KOPT-K1 (cell line): ENCODE data around the gene FSTL4.

ENCODE experiments used
- H3K27ac ChIP-seq: fragments of 200-600 bp; sonication (generic); 2 replicates; pipeline ENCODE4 v1.5.1; 2016; ENCODE audit warnings: antibody characterized with exemption, mild to moderate bottlenecking, low read depth, low read length; ENCODE audit not compliant: poor library complexity, severe bottlenecking
- H3K36me3 ChIP-seq: fragments of 200-600 bp; sonication (generic); 2 replicates; pipeline ENCODE4 v1.5.1; 2017; ENCODE audit warnings: antibody characterized with exemption, mild to moderate bottlenecking, low read length, moderate library complexity; ENCODE audit not compliant: insufficient read depth
- H3K9me3 ChIP-seq: fragments of 200-600 bp; sonication (generic); 2 replicates; pipeline ENCODE4 v1.5.1; 2017; ENCODE audit warnings: antibody characterized with exemption, low read length, mild to moderate bottlenecking; ENCODE audit not compliant: insufficient read depth, poor library complexity, severe bottlenecking

Gene FSTL4

DNA sequence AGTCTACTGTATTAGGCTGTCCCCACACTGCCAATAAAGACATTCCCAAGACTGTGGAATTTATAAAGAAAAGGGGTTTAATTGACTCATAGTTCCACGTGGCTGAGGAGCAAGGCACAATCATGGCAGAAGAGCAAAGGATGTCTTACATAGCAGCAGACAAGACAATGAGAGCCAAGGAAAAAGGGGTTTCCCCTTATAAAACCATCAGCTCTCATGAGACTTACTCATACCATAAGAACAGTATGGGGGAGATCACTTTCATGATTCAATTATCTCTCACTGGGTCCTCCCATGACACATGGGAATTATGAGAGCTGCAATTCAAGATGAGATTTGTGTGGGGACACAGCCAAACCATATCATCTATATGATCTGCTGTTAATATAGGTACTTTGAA lies 14.8 kb upstream of the FSTL4 start:
- Histone ChIP-seq H3K9me3 (no peaks in the 10 kb centered on the region), H3K27ac (no peak overlapping the region), H3K36me3 (no peaks in the 10 kb centered on the region)

DNA sequence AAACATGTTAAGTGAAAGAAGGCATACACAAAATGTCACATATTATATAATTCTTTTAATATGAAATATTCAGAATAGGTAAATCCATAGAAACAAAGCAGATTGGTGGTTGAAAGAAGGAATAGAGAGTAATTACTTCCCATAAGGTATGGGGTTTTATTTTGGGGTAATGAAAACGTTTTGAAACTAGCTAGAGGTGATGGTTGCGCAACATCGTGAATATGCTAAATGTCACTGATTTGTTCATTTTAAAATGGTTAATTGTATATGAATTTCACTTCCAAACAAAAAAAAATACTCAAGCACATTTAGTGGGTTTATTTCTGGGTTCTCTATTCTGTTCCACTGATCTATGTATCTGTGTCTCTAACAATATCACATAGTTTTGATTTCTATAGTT lies 12.0 kb upstream of the FSTL4 start:
- Histone ChIP-seq H3K36me3 (no peaks in the 10 kb centered on the region), H3K9me3 (no peaks in the 10 kb centered on the region), H3K27ac (no peak overlapping the region)

- H3K27ac ChIP-seq: no peak overlapping the region
- no peaks in the 10 kb centered on the region for H3K36me3 ChIP-seq
- H3K9me3 ChIP-seq: no peaks in the 10 kb centered on the region
Measured at GRCh38 chr5:133618141-133618540, 5.8 kb upstream of the FSTL4 start.

GRCh38 chr5:133613743-133614142 lies 1.4 kb upstream of the FSTL4 start:
- peaks cover 19% of the 10 kb centered on the region for H3K9me3 ChIP-seq
- no peaks in the 10 kb centered on the region for H3K36me3 ChIP-seq
- H3K27ac ChIP-seq: no peak overlapping the region

DNA sequence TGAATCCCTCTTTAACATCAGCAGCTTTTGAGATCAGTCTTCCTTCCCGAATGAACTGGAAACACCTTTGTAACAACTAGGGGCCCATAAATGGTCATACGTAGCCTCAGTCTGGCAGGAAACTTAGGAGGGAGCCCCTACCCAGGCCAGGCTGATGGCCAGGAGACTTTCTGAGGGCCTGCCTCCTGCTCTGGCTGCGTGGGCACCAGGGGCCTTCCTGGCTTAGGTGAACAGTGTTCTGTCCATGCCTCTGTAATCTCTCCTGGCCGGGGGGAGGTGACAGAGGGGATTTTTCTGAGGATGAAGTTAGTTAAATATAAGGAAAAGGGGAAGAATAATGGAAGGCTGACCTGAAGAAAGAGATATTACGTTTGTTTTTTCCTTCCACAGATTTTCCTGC lies 843 bp upstream of the FSTL4 start:
- Histone ChIP-seq H3K27ac (no peak overlapping the region), H3K9me3 (peaks cover 19% of the 10 kb centered on the region)

GRCh38 chr5:133611357-133612248 lies 738 bp downstream of the FSTL4 start:
- H3K27ac ChIP-seq: no peak overlapping the region
- no peaks in the 10 kb centered on the region for H3K36me3 ChIP-seq
- H3K9me3 ChIP-seq: peaks cover 19% of the 10 kb centered on the region

More for the DNA sequence above, 843 bp upstream of the FSTL4 start:
- no peaks in the 10 kb centered on the region for H3K36me3 ChIP-seq

DNA sequence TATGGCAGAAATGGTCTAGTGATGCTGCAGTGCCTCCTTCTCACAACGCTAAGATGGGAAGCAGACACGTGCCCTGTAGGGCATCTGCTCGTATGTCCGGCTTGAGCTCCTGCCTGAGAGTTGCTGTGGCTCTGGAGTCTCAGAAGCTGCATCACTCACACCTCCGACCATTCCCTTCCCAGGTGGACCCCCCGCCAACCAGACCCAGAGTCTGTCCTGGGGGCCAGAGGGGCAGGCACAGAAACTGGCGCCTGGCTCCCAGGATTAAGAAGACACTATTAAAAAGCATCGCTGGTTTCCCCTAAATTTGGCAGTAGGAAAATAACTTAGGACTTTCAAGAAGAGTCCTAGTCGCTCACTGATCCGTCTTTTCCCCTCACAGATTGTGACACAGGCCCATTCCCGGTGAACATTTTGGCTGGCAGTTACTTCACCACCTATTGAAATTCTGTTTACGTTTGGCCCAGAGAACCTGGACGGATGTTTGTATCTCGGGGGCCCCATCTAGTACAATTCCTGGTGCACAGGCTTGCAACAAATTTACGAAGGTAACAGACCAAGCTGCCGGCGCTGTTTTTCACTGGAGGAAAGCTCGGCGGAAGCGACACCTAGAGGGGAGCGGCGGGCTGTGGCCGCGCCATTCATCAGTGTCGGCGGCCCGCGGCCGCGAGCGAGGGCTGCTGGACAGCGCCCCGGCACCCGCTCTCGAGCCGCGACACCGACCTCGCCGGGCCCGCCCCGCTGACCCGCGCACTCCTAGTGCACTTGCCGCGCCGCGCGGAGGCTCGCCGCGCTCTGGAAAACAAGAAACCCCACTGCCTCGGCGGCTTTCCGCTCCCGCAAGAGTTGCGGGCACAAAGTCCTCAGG lies 1.6 kb downstream of the FSTL4 start:
- H3K9me3 ChIP-seq: peaks cover 19% of the 10 kb centered on the region
- H3K27ac ChIP-seq: no peak overlapping the region
- no peaks in the 10 kb centered on the region for H3K36me3 ChIP-seq

DNA sequence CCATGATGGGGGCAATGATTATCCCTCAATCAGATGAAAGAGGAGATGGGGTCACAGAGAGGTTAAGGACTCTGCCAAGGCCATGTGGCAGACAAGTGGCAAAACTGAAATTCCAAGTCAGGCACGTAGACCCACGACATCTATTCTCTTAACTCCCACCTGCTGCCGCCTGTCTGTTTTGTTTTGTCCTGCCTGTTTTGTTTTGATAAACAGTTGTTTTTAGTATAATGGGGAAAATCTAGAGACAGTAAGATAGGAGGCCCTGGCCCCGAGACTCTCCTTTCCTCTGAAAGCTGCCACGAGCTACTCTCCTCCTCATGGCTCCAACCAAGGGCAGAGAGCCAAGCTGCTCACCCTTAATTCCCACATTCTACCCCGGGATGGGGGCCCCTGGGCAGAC lies 4.9 kb downstream of the FSTL4 start:
- Histone ChIP-seq H3K9me3 (peaks cover 19% of the 10 kb centered on the region), H3K27ac (no peak overlapping the region), H3K36me3 (no peaks in the 10 kb centered on the region)

GRCh38 chr5:133606835-133607234 lies 5.5 kb downstream of the FSTL4 start:
- no peak overlapping the region for H3K27ac ChIP-seq
- peaks cover 15% of the 10 kb centered on the region for H3K9me3 ChIP-seq
- no peaks in the 10 kb centered on the region for H3K36me3 ChIP-seq

GRCh38 chr5:133605323-133605722 lies 7.0 kb downstream of the FSTL4 start:
- no peaks in the 10 kb centered on the region for H3K36me3 ChIP-seq
- H3K27ac ChIP-seq: no peak overlapping the region
- H3K9me3 ChIP-seq: peaks cover under 1% of the 10 kb centered on the region

- no peak overlapping the region for H3K27ac ChIP-seq
- no peaks in the 10 kb centered on the region for H3K9me3 ChIP-seq
- H3K36me3 ChIP-seq: no peaks in the 10 kb centered on the region
Measured at GRCh38 chr5:133603711-133604110, 8.6 kb downstream of the FSTL4 start.

DNA sequence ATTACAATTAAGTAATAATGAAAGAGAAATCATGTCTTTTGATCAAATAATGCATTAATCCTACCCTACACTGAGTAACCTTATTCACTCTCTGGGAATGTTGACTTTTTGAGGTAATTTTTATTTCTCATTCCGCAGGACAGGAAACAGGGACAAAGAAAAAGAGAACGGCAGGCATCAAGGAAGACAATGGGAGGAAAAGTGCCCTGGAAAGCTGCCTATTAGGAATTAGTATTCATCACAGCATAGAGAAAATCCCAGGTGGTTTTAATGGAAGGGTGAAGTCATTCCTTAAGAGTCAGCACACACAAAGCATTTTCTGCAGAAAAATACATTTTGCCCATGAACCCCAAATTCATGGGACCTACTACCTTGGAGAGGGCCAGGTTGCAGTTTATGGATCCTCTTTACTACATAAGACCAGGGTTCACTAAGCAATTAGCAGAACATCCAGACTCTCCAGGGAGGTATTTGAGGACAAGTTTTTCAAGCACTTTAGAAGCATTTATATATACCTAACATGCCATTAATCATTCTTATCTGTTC lies 9.4 kb downstream of the FSTL4 start:
- Histone ChIP-seq H3K27ac (no peak overlapping the region), H3K36me3 (no peaks in the 10 kb centered on the region), H3K9me3 (no peaks in the 10 kb centered on the region)

- no peak overlapping the region for H3K27ac ChIP-seq
- no peaks in the 10 kb centered on the region for H3K36me3 ChIP-seq
- H3K9me3 ChIP-seq: no peaks in the 10 kb centered on the region
Measured at GRCh38 chr5:133599600-133599999, 12.7 kb downstream of the FSTL4 start.

DNA sequence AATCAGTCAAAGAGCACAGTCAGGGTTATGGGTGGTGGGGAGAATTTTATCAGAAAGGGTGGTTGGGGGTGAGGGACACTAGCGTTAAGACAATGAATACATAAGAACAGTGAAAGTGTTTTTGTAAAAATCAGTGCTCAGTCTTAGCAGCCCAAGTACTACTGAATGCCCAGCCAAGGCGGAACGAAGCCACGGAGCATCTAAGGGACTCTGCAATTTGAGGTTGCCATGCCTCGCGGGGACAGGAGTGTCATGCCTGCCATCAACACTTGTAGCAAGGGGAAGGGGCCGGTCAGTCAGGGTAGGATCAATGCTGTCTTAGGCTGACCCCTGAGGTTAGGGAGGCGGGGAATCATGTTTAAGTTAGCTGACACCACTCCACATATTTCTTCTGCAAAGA lies 13.3 kb downstream of the FSTL4 start:
- H3K9me3 ChIP-seq: no peaks in the 10 kb centered on the region
- H3K27ac ChIP-seq: no peak overlapping the region
- no peaks in the 10 kb centered on the region for H3K36me3 ChIP-seq

GRCh38 chr5:133596049-133596448 lies 16.3 kb downstream of the FSTL4 start:
- H3K9me3 ChIP-seq: no peaks in the 10 kb centered on the region
- no peaks in the 10 kb centered on the region for H3K36me3 ChIP-seq
- H3K27ac ChIP-seq: no peak overlapping the region
